ENCODE results near the gene CHST11.

CHST11 gene

DNA sequence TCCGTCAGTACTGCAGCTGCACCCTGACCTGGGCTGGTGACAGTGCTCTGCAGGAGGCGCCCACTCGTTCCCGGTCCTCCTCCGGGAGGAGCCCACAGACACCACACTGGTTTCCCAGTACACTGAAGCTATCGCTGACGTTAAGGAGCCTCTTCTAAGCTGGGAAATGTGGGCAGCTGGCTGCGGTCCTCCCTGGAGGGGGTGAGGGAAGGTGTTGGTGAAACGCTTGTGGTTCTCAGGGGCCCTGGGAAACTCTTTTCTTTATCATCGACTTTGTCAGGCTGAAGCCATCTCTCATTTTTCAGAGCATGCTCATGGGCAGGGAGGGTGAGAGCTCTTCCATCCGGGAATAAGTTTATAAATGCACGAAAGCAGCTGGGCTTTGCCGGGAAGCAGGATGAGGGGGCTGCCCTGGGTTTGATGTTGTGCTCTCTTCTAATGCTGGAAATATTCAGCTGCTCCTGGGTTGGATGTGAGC, 176.0 kb downstream of the CHST11 start:
- FAIRE-seq (no peak), DNase-seq (ENCODE audit: insufficient read length, low spot score) (no peak)
- no peak for TF ChIP-seq SPI1 (IDR thresholded peaks at IDR 0.05; ENCODE audit: low read depth, low read length)
- no peak for TF ChIP-seq TAF1 (IDR thresholded peaks at IDR 0.05; ENCODE audit: low read depth, low read length)
- TF ChIP-seq PAX5 (IDR thresholded peaks at IDR 0.05; ENCODE audit: insufficient read depth, low read length, severe bottlenecking): no peak
- TF ChIP-seq POLR2AphosphoS5 (IDR thresholded peaks at IDR 0.05; ENCODE audit: low read depth, low read length): no peak
- TF ChIP-seq POU2F2 (IDR thresholded peaks at IDR 0.05; ENCODE audit: low read depth, low read length): no peak
- TF ChIP-seq POLR2A (IDR thresholded peaks at IDR 0.05; ENCODE audit: low read depth, low read length): no peak

DNA sequence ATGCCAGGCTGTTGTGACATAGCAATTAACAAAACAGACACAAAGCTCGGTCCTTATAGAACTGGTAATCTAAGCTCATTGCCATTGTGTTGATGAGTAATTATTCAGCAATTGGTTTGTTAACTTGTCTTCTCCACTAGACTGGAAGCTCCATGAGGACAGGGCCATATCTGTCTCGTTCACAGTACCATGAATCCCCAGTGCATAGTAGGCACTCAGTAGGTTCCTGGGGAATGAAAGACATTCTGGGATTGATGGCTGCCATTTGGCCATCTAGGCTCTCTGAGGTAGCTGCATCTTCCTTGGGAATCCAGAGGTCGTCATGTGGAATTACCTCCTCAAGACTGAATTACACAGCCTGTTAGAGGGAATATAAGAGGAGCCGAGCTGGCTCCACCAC, 177.3 kb downstream of the CHST11 start:
- no peak for FAIRE-seq
- no peak for DNase-seq (ENCODE audit: insufficient read length, low spot score)
- TF ChIP-seq POLR2AphosphoS5 (IDR thresholded peaks at IDR 0.05; ENCODE audit: low read depth, low read length) (no peak), TAF1 (IDR thresholded peaks at IDR 0.05; ENCODE audit: low read depth, low read length) (no peak), PAX5 (IDR thresholded peaks at IDR 0.05; ENCODE audit: insufficient read depth, low read length, severe bottlenecking) (no peak), POU2F2 (IDR thresholded peaks at IDR 0.05; ENCODE audit: low read depth, low read length) (no peak), POLR2A (IDR thresholded peaks at IDR 0.05; ENCODE audit: low read depth, low read length) (no peak), SPI1 (IDR thresholded peaks at IDR 0.05; ENCODE audit: low read depth, low read length) (no peak)

DNA sequence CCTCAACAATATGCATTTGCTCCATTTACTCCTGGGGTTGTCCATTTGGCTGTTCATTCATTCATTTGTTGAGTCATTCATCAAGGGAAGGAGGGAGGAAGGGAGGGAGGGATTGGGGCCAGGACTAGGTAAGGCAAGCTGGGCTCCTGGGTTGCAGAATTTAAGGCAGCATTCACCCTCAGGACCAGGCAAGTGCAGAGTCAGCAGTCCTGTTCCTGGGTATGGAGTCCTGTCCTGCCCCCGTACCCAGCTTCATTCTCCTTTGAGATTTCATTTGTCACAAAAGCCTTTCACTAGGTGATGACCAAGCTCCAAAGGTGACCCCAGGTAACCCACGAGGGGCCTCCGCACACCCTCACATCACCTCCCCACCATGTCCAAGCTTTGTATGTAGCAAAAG, 178.1 kb downstream of the CHST11 start:
- FAIRE-seq (no peak), DNase-seq (ENCODE audit: insufficient read length, low spot score) (no peak)
- TF ChIP-seq SPI1 (IDR thresholded peaks at IDR 0.05; ENCODE audit: low read depth, low read length): no peak
- TF ChIP-seq POLR2A (IDR thresholded peaks at IDR 0.05; ENCODE audit: low read depth, low read length): no peak
- no peak for TF ChIP-seq POU2F2 (IDR thresholded peaks at IDR 0.05; ENCODE audit: low read depth, low read length)
- no peak for TF ChIP-seq TAF1 (IDR thresholded peaks at IDR 0.05; ENCODE audit: low read depth, low read length)
- TF ChIP-seq POLR2AphosphoS5 (IDR thresholded peaks at IDR 0.05; ENCODE audit: low read depth, low read length): no peak
- TF ChIP-seq PAX5 (IDR thresholded peaks at IDR 0.05; ENCODE audit: insufficient read depth, low read length, severe bottlenecking): no peak

DNA sequence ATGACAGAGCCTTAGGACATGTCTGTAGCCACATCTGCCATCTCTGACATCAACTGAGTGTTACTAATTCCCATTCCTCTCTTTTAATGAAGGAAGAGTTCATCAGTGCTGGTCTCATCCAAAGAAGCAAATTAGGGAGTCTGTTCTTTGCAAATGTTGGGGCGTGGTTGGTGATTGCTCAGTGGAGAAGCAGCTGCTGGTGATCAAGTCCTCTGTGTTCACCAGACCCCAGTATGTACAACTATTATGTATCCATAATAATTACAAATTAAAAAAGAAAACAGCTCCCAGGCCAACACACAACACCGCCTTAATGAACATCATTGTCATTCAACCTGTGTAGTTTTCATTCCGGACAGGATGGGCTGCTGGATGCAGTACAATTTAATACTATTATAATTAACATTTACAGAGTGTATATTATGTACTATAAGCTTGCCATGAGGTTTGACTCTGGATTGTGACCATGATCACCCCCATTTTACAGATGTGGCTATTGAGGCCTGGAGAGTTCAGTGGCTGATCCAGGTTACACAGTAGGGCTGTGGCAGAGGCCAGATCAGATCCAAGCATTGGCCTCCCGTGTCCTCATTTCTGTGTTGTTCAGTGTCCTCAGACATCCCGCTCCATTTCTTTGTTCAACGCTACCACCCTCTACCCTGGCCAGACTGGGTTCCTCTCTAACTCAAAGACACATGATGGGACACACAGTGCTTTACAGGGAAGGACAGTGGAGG, 179.0 kb downstream of the CHST11 start:
- DNase-seq (ENCODE audit: insufficient read length, low spot score): no peak
- no peak for TF ChIP-seq POU2F2 (IDR thresholded peaks at IDR 0.05; ENCODE audit: low read depth, low read length)
- no peak for FAIRE-seq

DNA sequence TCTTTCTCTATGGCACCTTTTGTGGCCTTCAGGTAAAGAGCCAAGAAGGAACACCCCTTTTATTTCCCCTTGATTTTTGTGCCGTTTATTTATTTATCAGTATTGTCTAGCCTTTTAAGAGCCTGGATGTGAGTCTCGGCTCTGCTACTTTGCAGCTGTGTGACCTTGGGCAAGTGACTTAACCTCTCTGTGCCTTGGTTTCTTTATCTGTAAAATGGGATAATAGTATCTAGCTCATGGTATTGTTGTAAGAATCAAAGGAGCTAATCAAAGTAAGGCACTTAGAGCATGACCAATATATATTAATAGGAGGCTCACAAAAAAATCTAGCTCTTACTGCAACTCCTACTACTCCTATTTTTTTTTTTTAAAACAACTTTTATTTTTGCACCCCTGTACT, 179.7 kb downstream of the CHST11 start:
- FAIRE-seq: no peak
- TF ChIP-seq TAF1 (IDR thresholded peaks at IDR 0.05; ENCODE audit: low read depth, low read length) (no peak), POLR2A (IDR thresholded peaks at IDR 0.05; ENCODE audit: low read depth, low read length) (no peak), PAX5 (IDR thresholded peaks at IDR 0.05; ENCODE audit: insufficient read depth, low read length, severe bottlenecking) (no peak), SPI1 (IDR thresholded peaks at IDR 0.05; ENCODE audit: low read depth, low read length) (no peak), POU2F2 (IDR thresholded peaks at IDR 0.05; ENCODE audit: low read depth, low read length) (no peak), POLR2AphosphoS5 (IDR thresholded peaks at IDR 0.05; ENCODE audit: low read depth, low read length) (no peak)
- DNase-seq (ENCODE audit: insufficient read length, low spot score): no peak

DNA sequence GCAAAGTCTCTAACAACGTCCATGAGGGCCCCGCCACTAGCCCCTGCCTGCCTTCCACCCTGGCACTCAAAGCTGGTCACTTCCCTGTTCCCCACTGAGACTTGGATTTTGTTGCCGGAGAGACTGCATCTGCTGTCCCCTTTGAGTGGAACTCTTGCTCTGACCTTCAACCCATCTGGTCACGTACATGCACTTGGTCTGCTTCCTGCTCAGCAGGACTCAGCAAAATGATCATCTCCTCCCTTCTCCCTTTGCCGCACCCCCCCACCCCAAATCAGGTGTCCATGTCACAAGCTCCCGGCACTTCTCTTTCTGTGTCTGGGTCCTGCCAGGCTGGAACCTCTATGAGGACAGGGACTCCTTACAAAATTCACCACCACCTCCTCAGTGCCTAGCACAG, 180.9 kb downstream of the CHST11 start:
- no peak for FAIRE-seq
- DNase-seq (ENCODE audit: insufficient read length, low spot score): no peak
- no peak for TF ChIP-seq PAX5 (IDR thresholded peaks at IDR 0.05; ENCODE audit: insufficient read depth, low read length, severe bottlenecking)
- no peak for TF ChIP-seq SPI1 (IDR thresholded peaks at IDR 0.05; ENCODE audit: low read depth, low read length)
- TF ChIP-seq TAF1 (IDR thresholded peaks at IDR 0.05; ENCODE audit: low read depth, low read length): no peak
- no peak for TF ChIP-seq POLR2A (IDR thresholded peaks at IDR 0.05; ENCODE audit: low read depth, low read length)
- no peak for TF ChIP-seq POU2F2 (IDR thresholded peaks at IDR 0.05; ENCODE audit: low read depth, low read length)

DNA sequence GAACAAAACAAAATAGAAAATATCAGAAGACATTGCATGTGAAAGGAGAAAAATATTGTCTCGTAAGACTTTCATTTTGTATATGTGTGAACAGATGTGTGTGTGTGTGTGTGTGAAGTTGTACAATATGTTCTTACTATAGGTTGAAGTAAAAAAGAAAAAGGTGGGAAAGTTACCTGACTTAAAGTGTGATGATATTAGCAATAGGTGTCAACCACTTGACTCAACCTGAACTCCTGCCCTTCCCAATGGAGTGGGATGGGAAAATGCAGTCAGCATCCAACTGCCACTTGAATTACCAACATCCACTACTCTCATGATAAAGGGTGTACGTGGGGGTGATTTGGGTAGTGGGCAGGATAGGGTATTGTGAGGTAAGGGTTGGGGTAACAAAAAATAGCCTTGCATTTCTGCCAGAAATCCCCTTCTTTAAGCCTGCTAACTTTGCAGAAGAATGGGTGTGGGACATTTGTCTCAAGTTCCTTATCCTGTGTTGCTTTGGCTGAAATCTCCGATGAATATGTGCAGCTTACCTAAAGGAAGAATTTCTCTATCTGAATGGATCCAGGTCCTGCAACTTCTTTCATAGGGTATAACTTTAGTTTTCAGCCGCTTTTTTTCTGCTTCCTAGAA, 181.6 kb downstream of the CHST11 start:
- FAIRE-seq (no peak), DNase-seq (ENCODE audit: insufficient read length, low spot score) (no peak)
- TF ChIP-seq TAF1 (IDR thresholded peaks at IDR 0.05; ENCODE audit: low read depth, low read length) (no peak), POU2F2 (IDR thresholded peaks at IDR 0.05; ENCODE audit: low read depth, low read length) (no peak), SPI1 (IDR thresholded peaks at IDR 0.05; ENCODE audit: low read depth, low read length) (no peak), PAX5 (IDR thresholded peaks at IDR 0.05; ENCODE audit: insufficient read depth, low read length, severe bottlenecking) (no peak), POLR2A (IDR thresholded peaks at IDR 0.05; ENCODE audit: low read depth, low read length) (no peak), POLR2AphosphoS5 (IDR thresholded peaks at IDR 0.05; ENCODE audit: low read depth, low read length) (no peak)

DNA sequence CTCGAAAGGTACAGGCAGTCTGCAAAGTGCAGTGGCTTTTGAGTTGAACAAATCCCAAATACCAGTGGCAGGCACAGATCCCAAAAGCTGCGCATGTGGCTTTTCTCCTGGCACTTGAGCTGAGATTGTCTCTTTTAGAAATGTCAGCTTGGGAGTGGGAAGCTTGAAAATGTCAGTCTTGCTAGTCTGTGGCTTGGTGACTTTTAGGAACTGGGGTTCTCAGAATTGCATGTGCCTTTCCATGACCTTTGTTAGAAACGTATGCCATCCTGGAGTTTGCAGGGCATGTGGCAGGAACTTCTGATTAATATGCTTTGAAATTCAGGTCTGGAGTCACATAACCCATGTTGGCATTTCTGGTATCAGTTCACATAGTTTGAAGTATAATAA, 182.1 kb downstream of the CHST11 start:
- TF ChIP-seq PAX5 (IDR thresholded peaks at IDR 0.05; ENCODE audit: insufficient read depth, low read length, severe bottlenecking) (no peak), POLR2AphosphoS5 (IDR thresholded peaks at IDR 0.05; ENCODE audit: low read depth, low read length) (no peak), SPI1 (IDR thresholded peaks at IDR 0.05; ENCODE audit: low read depth, low read length) (no peak), POU2F2 (IDR thresholded peaks at IDR 0.05; ENCODE audit: low read depth, low read length) (no peak), TAF1 (IDR thresholded peaks at IDR 0.05; ENCODE audit: low read depth, low read length) (no peak)
- no peak for DNase-seq (ENCODE audit: insufficient read length, low spot score)
- FAIRE-seq: no peak

DNA sequence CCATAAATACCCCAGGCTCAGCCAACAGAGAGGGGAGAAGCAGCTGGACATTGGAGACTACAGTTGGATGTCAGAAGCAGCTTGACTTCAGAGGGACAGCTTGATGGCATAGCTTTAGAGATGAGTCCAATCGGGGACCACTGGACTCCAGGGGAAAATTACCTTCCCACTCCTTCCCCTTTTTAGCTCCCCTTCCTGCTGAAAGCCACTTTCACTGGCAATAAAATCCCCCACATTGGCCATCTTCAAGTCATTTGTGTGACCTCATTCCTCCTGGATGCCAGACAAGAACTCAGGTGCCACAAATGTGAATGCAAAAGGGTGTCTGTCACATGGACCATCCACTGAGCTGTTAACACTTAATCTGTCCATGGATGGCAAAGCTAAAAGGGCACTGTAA, 184.2 kb downstream of the CHST11 start:
- TF ChIP-seq PAX5 (IDR thresholded peaks at IDR 0.05; ENCODE audit: insufficient read depth, low read length, severe bottlenecking) (no peak), SPI1 (IDR thresholded peaks at IDR 0.05; ENCODE audit: low read depth, low read length) (no peak), POLR2A (IDR thresholded peaks at IDR 0.05; ENCODE audit: low read depth, low read length) (no peak)
- DNase-seq (ENCODE audit: insufficient read length, low spot score): no peak
- peak; percentile 54 for FAIRE-seq

DNA sequence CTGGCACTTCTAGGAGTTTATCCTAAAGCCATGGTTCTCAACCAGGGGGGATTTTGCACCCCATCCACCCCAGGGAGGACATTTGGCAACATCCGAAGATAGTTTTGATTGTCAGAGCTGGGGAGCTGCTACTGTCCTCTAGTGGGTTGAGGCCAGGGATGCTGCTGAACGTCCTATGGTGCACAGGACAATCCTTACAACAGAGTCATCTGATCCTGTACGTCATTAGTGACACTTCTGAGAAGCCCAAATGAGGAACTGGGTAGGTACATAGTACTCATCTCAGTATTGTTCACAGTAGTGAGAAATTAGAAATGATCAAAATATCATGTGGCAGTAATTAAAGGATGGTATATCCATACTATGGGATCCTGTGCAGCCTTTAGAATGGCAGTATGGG, 185.1 kb downstream of the CHST11 start:
- TF ChIP-seq SPI1 (IDR thresholded peaks at IDR 0.05; ENCODE audit: low read depth, low read length) (peak; percentile 100), POU2F2 (IDR thresholded peaks at IDR 0.05; ENCODE audit: low read depth, low read length) (peak; percentile 66; the same call in 1 of the 2 replicates), POLR2AphosphoS5 (IDR thresholded peaks at IDR 0.05; ENCODE audit: low read depth, low read length) (no peak)
- DNase-seq (ENCODE audit: insufficient read length, low spot score) (peak; percentile 48), FAIRE-seq (peak; percentile 96)
